ENCODE measurements around the gene GRAMD1B.
"Not testable (repeated sequence)": the region's sequence is repeated elsewhere in the genome, so short reads cannot be mapped to it uniquely, and the experiment has no call there.

The GRAMD1B gene

GRCh38 chr11:123568367-123568870 is 138.3 kb downstream of the GRAMD1B start:
- no peak for DNase-seq (ENCODE audit: low read depth)

GRCh38 chr11:123569393-123569792 is 139.3 kb downstream of the GRAMD1B start:
- no peak for DNase-seq (ENCODE audit: low read depth)

GRCh38 chr11:123570939-123571580 is 141.0 kb downstream of the GRAMD1B start:
- DNase-seq (ENCODE audit: low read depth), result no peak

GRCh38 chr11:123572791-123573190 is 142.7 kb downstream of the GRAMD1B start:
- DNase-seq (ENCODE audit: low read depth), result not testable (repeated sequence)

- DNase-seq (ENCODE audit: low read depth), result no peak
These were observed 143.2 kb downstream of the GRAMD1B start for GRCh38 chr11:123573286-123573685.

GRCh38 chr11:123575441-123575840 is 145.4 kb downstream of the GRAMD1B start:
- DNase-seq (ENCODE audit: low read depth), result no peak

GRCh38 chr11:123576082-123576481 is 146.0 kb downstream of the GRAMD1B start:
- no peak for DNase-seq (ENCODE audit: low read depth)

GRCh38 chr11:123576501-123576900 is 146.4 kb downstream of the GRAMD1B start:
- no peak for DNase-seq (ENCODE audit: low read depth)

GRCh38 chr11:123577081-123577598 is 147.1 kb downstream of the GRAMD1B start:
- no peak for DNase-seq (ENCODE audit: low read depth)

GRCh38 chr11:123578778-123579481 is 148.9 kb downstream of the GRAMD1B start:
- no peak for DNase-seq (ENCODE audit: low read depth)

- no peak for DNase-seq (ENCODE audit: low read depth)
These were observed 149.4 kb downstream of the GRAMD1B start for GRCh38 chr11:123579482-123579812.

- DNase-seq (ENCODE audit: low read depth), result no peak
These were observed 150.1 kb downstream of the GRAMD1B start for GRCh38 chr11:123580137-123580536.

- DNase-seq (ENCODE audit: low read depth), result no peak
These were observed 150.6 kb downstream of the GRAMD1B start for GRCh38 chr11:123580557-123581275.

GRCh38 chr11:123581651-123582399 is 151.8 kb downstream of the GRAMD1B start:
- DNase-seq (ENCODE audit: low read depth), result no peak

- DNase-seq (ENCODE audit: low read depth), result no peak
These were observed 153.0 kb downstream of the GRAMD1B start for GRCh38 chr11:123582992-123583504.

GRCh38 chr11:123584186-123584585 is 154.1 kb downstream of the GRAMD1B start:
- no peak for DNase-seq (ENCODE audit: low read depth)

GRCh38 chr11:123584737-123585136 is 154.7 kb downstream of the GRAMD1B start:
- DNase-seq (ENCODE audit: low read depth), result no peak

- DNase-seq (ENCODE audit: low read depth), result no peak
These were observed 155.1 kb downstream of the GRAMD1B start for GRCh38 chr11:123585206-123585605.

- no peak for DNase-seq (ENCODE audit: low read depth)
These were observed 155.6 kb downstream of the GRAMD1B start for GRCh38 chr11:123585706-123586105.

GRCh38 chr11:123586568-123586967 is 156.5 kb downstream of the GRAMD1B start:
- no peak for DNase-seq (ENCODE audit: low read depth)

GRCh38 chr11:123587044-123587443 is 157.0 kb downstream of the GRAMD1B start:
- no peak for DNase-seq (ENCODE audit: low read depth)

- no peak for DNase-seq (ENCODE audit: low read depth)
These were observed 157.5 kb downstream of the GRAMD1B start for GRCh38 chr11:123587559-123587958.

Data from non-pigmented ciliary epithelial cell (primary cell).